GM12874 (cell line): Measurements from ENCODE around the gene RERG.

ENCODE experiments used
- CTCF ChIP-seq: IDR thresholded peaks from 2 replicates; pipeline ENCODE4 v1.5.1; 2011; ENCODE audit warnings: low read depth, mild to moderate bottlenecking, control low read depth, low read length, moderate library complexity; ENCODE audit not compliant: insufficient read depth

RERG gene

DNA sequence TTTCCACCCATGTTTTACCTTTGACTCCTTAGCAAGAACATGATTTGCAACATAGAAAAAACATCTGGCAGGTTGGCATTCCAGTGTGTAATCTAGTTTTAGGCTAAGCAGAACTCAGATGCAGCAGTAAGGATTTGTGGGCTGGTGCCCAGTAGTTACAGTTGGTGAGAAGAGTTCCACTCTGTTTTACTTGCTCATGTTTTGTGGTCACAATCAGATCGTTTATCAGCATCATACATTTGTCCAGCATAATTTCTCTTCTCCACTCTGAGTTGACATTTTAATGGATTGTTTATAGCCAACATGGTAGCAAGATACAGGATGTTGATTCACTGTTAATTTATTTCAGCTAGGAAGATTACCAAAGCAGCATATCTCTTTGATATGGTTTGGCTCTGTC lies 128.4 kb downstream of the RERG start:
- no peak for TF ChIP-seq CTCF

GRCh38 chr12:15090441-15090840 lies 130.8 kb downstream of the RERG start:
- no peak for TF ChIP-seq CTCF

- no peak for TF ChIP-seq CTCF
These were observed 133.1 kb downstream of the RERG start for GRCh38 chr12:15088105-15088504.

DNA sequence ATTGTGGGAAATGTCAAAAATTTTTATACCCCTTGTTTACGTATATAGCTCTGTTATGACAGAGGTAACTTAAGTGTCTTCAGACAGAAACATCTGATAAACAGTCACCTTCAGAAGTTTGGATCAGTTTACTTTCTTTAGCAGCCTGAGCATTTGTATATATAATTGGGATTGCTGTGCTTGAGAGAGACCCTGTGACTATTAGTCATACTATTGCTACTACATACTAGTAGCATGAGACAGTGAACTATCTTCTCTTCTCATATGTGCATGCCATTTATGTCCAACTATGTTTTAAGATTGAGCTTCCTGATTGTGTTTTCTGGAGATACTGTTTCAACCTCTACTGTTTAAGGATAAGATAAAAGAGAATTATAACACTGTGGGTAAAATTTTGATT lies 146.9 kb downstream of the RERG start:
- no peak for TF ChIP-seq CTCF

DNA sequence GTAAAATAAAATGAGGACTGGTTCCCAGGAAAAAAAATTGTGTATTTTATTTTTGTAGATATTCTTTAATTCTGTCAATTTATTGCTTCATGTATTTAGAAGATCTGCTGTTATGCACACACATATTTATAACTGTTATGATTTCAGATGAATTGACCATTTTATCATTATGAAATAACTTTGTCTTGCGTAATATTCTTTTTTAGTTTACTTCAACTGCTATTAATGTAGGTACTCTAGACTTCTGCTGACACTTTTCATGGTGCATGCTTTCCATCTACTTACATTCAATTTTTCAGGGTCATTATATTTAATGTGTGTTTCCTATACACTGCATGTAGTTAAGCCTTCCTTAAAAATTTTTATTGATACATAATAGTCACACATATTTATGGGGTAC lies 162.1 kb downstream of the RERG start:
- no peak for TF ChIP-seq CTCF
